HG03139 (cell line): ENCODE data around the gene KCNH6.

Experiments
- ATAC-seq: cut with Tn5 transposase; IDR thresholded peaks from one replicate; pipeline ENCODE4 v1.9.1; 2021; ENCODE audit not compliant: unreplicated experiment

The KCNH6 gene

GRCh38 chr17:63486317-63487013 lies 36.7 kb upstream of the KCNH6 start:
- ATAC-seq: no peak

DNA sequence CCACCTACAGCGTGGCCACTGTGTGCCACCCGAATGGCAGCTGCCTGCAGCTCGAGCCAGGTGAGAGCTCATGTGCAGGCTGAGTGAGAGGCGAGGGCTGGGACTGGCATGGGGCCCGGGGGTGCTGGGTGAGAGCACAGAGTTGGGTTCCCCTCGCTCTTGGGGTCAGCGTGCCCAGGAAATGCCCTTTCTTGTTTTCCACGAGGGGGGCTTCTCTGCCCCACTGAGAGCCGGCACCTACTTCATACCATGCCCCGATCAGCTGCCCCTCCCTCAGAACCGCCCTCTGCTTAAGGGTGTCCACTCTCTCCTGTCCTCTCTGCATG lies 36.2 kb upstream of the KCNH6 start:
- ATAC-seq: no peak

DNA sequence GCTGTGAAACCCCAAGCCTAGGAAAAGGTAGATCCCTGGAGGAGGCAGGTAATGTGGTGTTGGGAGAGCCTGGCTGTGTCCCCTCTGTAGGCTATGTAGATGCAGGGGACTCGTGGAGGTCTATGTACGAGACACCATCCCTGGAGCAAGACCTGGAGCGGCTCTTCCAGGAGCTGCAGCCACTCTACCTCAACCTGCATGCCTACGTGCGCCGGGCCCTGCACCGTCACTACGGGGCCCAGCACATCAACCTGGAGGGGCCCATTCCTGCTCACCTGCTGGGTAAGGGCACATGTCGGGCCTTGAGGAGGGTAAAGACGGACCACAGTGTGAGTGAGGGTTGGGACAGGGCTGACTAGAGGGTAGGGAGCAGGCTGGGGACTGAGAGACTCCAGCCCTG lies 34.3 kb upstream of the KCNH6 start:
- ATAC-seq: no peak

DNA sequence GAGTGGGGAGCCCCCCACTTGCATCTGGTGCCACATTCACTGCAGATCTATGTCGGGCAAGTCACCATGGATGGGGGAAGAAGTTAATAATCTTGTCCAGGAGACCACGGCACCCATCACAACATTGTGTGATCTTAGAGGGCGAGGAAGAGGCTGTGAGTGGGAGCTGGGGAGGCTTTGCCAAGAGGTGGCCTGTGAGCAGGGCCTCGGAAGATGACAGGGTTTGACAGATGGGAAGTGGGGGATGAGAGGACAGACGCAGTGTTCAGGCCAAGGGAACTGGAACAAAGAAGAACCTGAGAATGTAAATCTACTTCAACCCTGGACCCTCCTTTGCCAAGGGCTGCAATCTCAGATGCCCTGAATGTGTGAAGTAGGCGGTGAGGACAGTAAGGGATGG lies 33.9 kb upstream of the KCNH6 start:
- no peak for ATAC-seq

DNA sequence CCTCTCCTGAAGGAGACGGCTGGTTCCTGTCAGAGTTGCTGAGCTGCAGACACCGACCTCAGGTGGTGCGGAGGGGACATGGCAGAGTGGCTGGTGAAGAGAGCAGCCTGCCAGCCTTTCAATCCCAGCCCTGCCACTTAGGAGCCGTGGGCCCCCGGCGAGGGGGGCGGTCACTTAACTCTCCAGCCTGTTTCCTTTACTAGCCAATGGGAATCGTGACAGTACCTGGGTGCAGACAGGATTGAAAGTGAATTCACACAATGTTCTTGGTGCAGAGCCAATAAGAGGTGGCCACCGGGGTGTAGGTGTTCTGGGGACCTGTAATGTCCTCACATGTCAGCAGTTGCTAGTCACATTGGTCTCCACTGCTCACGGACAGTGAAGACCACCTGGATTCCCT lies 32.8 kb upstream of the KCNH6 start:
- no peak for ATAC-seq

- ATAC-seq: no peak
These were observed 32.2 kb upstream of the KCNH6 start for GRCh38 chr17:63490858-63491400.

GRCh38 chr17:63491413-63491812 lies 31.7 kb upstream of the KCNH6 start:
- ATAC-seq: no peak

DNA sequence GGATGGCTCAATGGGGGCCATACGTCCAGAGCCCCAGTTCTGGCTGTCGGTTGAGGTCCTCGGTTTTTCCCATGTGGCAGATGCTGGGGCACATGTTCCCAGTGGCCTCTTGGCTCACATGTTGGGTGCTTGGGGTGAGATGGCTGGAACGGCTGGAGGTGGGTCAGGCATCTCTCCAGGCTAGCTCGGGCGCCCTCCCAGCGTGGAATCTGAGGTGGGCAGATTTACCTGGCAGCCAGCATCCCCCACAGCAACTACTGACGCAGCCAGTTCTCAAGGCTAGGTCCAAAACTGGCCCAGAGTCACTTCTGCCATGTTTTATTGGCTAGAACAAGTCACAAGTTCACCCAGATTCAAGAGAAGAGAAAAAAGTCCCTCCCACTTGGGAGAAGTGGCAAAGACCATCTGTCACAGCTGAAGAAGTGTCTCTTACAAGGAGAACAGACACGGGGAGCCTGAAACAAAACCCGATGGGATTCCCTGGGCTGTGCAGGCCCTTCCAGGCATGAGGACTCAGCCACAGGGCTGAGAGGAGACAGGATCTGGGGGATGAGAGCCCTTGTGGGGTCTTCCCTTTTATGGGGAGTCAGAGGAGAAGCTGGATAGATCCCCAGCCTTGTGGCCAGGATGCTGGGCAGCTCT lies 31.1 kb upstream of the KCNH6 start:
- ATAC-seq: no peak

DNA sequence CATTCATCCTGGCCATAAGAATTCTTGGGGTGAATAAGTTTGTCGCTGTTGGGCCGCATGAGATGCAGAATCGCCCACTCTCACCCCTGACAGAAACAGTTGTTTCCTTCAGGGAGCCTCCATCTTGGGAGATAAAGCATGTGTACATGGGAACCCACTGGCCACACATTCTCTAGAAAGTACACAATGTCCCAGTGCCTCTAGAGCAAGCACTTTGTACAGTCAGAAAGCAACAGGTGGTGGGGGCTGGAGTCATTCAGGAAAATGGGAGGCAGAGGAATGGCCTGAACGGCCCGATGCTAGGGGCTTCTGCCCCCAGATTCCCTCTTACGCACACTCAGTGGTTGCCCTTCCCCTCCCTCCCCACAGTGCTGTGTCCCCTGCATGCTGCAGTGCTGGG lies 30.2 kb upstream of the KCNH6 start:
- no peak for ATAC-seq

- no peak for ATAC-seq
These were observed 29.7 kb upstream of the KCNH6 start for GRCh38 chr17:63493411-63493810.

- ATAC-seq: no peak
These were observed 28.7 kb upstream of the KCNH6 start for GRCh38 chr17:63494300-63494928.

DNA sequence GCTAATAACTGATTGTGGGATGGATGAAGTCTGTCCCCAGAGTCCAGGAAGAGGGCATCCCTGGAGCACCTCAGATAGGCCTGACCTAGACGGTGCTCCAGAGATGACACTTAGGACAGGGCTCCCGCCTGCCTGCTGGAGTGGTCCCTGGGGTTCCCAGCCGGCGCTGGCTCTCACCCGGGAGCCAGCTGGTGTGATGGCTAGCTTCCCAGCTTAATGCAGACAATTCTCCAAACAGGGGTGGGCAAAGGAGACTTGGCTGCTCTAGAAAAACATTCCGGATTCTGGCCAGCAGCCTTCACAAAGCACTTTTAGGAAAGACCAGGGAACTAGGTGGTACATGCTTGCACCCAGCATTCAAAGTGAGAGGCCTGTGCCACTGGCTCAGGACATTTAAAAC lies 27.7 kb upstream of the KCNH6 start:
- no peak for ATAC-seq

DNA sequence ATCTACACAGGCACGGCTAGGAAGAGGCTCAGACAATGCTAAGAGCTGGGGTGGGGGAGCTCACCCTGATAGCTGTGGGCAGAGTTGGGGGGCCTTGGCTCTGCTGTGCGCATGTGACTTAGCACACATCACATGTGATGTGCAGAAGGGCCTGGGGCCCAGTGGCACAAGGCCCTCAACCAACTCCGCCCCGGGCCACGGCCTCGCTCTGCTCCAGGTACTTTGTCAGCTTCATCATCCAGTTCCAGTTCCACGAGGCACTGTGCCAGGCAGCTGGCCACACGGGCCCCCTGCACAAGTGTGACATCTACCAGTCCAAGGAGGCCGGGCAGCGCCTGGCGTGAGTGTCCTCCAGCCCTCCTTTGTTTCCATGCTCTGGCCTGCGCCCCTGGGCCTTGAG lies 27.0 kb upstream of the KCNH6 start:
- no peak for ATAC-seq

GRCh38 chr17:63496663-63497400 lies 26.3 kb upstream of the KCNH6 start:
- ATAC-seq: no peak

DNA sequence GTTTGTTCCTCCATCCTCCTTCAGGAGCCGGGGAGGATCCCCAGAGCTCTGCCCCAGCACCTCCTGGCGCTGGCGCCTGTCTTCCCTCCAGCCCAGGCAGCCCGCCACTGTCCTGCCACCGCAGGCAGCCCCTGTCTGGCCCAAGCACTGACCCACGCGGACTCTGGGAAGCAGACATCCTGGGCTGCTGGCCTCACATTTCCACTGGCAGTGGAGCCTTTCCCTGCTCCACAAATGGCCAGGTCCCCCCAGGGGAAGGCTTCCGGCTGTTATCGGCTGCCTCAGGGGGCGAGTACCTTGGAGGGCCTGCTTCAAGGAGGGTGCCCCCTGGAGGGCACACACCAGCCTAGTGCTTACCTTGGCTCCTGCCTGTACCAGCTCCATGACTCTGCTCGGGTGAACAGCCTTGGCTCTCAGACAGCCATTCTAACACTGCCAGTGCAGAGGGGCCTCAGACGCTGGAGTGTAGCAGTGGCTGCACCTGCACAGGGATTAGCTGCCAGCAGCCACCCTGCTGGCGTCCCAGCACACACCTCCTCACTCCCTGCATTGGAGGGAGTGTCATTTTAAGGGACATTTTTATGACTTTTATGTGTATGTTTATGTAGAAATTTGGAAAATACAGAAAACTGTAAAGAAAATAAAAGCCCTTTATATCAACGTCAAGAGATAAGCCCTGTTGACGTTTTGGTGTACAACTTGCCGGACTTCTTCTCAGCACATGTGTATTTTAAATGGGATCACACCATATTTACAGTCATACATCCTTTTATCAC lies 25.3 kb upstream of the KCNH6 start:
- no peak for ATAC-seq

DNA sequence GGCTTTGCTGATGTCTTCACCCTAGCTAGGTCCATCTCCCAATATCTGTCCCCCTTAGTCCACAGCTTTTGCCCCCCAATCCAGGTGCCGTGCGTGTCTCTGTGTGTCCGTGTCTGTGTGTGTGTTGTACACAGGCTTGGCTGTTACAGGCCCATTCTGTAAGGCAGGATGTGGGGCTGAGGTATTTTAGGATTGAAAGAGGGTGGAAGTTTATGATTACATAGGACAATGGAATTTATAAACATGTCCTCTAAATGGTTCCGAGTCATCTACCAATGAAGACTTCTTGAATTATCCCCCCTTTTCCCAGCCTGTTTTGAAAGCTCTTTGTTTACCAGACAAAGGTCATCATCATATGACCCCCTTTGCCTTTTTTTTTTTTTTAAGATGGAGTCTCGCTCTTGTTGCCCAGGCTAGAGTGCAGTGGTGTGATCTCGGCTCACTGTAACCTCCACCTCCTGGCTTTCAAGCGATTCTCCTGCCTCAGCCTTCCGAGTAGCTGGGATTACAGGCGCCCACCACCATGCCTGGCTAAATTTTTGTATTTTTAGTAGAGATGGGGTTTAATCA lies 24.4 kb upstream of the KCNH6 start:
- no peak for ATAC-seq

DNA sequence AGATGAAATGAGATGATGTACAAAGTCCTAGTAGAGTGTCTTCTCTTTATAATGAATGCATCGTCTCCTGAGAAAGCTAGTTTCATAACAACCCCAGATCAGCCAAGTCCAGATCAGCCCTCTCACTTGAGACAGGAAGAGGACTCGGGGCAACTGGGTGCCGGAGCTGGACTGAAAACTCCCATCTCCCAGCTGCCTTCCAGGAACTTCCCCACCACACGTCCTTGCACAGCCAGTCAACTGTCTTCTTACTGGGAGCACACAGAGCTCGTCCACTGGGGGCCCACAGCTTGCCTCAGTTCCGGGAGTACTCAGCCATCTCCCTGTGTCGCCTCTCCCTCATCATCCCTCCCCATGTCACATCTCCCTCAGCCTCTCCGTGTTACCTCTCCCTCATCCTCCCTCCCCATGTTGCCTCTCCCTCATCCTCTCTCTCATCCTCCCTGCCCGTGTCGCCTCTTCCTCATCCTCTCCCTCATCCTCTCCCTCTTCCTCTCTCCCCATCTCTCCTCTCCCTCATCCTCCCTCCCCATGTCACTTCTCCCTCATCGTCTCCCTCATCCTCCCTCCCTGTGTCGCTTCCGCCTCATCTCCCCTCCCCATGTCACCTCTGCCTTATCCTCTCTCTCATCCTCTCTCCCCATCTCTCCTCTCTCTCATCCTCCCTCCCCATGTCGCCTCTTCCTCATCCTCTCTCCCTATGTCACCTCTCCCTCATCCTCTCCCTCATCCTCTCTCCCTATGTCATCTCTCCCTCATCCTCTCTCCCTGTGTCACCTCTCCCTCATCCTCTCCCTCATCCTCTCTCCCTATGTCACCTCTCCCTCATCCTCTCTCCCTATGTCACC lies 22.4 kb upstream of the KCNH6 start:
- no peak for ATAC-seq

- no peak for ATAC-seq
These were observed 19.8 kb upstream of the KCNH6 start for GRCh38 chr17:63503341-63503705.

DNA sequence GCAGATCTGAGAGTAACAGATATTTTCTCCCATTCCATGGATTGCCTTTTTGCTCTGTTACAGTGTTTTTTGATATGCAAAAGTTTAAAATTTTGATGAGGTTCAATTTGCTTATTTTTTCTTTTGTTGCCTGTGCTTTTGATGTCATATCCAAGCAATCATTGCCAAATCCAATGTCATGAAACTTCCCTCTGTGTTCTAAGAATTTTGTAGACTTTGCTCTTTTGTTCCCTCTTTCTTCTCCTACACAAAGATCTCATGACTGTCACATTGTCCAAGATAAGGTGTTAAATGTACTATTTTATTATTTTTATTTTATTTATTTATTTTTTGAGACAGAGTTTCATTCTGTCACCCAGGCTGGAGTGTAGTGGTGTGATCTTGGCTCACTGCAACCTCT lies 18.9 kb upstream of the KCNH6 start:
- no peak for ATAC-seq

DNA sequence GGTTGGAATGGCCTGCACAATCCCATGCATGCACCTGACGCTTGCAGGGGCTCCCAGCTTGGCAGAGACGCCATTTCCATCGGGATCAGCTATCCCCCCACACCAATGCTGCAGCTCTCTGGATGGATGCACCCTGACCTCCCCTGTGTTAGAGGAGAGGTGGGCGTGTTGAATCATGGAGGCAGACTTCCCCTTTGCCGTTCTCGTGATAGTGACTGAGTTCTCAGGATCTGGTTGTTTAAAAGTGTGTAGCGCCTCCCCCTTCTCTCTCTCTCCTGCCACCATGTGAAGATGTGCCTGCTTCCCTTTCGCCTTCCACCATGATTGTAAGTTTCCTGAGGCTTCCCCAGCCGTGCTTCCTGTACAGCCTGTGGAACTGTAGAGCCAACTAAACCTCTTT lies 17.8 kb upstream of the KCNH6 start:
- no peak for ATAC-seq
